Measurements from ENCODE around the gene DOCK6. TPM values are rescaled to one million over a fixed set of nuclear protein-coding genes. Genes with fewer than 3 reads are reported as not detected.

DOCK6 gene
- total and polyA plus RNA-seq, 8 donors: 65.6 to 111 (median 79.1) TPM

- peaks cover 14 to 43% of the 10 kb centered on the region in 2 donors for H3K4me1 ChIP-seq
These were observed 64.8 kb downstream of the DOCK6 start, which contains the start of gene KANK2 for GRCh38 chr19:11197291-11198174. TSS of gene KANK2 (minus strand) at chr19:11197545. CDS start at chr19:11194511, 3,034 bp downstream.

GRCh38 chr19:11196406-11197287 lies 65.7 kb downstream of the DOCK6 start:
- H3K27me3 ChIP-seq: peaks cover 0 to 10% of the 10 kb centered on the region in 2 donors
- H3K4me1 ChIP-seq: peaks cover 20 to 48% of the 10 kb centered on the region in 2 donors
- no peaks in the 10 kb centered on the region for H3K9me3 ChIP-seq
- no peak for TF ChIP-seq CTCF (IDR thresholded peaks at IDR 0.05)
- intact Hi-C loops (cut with DNase I): loop anchor here in 1 of 2 donors (10.0 kb wide), 1 partner anchor 52 kb away; no protein-coding TSS in a partner anchor
- ATAC-seq: peak; percentile 47
- H3K4me3 ChIP-seq: peak overlapping the region; percentile 45 to 56
- DNase-seq: peak in 3 of 4 donors; percentile 32 to 85 (median 55)
- H3K27ac ChIP-seq: peak overlapping the region; percentile 38 to 81
- peaks cover 0 to 41% of the 10 kb centered on the region in 2 donors for H3K36me3 ChIP-seq

More at GRCh38 chr19:11197291-11198174, 64.8 kb downstream of the DOCK6 start, which contains the start of gene KANK2:
- peak; percentile 85 to 94 (median 88) for DNase-seq
- Histone ChIP-seq H3K27me3 (peaks cover 0 to 10% of the 10 kb centered on the region in 2 donors), H3K4me3 (peak within 1 kb of the TSS; percentile 45 to 56), H3K9me3 (no peaks in the 10 kb centered on the region), H3K36me3 (peaks cover 0 to 38% of the 10 kb centered on the region in 2 donors), H3K27ac (peak within 1 kb of the TSS; percentile 38 to 81)
- ATAC-seq: peak; percentile 93
- intact Hi-C loops (cut with DNase I): loop anchor here in 1 of 2 donors (10.0 kb wide), 1 partner anchor 53 kb away; no protein-coding TSS in a partner anchor
- no peak for TF ChIP-seq CTCF (IDR thresholded peaks at IDR 0.05)

GRCh38 chr19:11195681-11196080 lies 66.6 kb downstream of the DOCK6 start:
- intact Hi-C loops (cut with DNase I): loop anchor here in 1 of 2 donors (10.0 kb wide), 1 partner anchor 51 kb away; no protein-coding TSS in a partner anchor
- H3K9me3 ChIP-seq: no peaks in the 10 kb centered on the region
- no peak for TF ChIP-seq CTCF (IDR thresholded peaks at IDR 0.05)
- peak overlapping the region; percentile 45 to 56 for H3K4me3 ChIP-seq
- H3K4me1 ChIP-seq: peaks cover 26 to 56% of the 10 kb centered on the region in 2 donors
- peak overlapping the region in 1 of 2 donors; percentile 81 for H3K27ac ChIP-seq
- DNase-seq (no peak), ATAC-seq (no peak)
- peaks cover 0 to 10% of the 10 kb centered on the region in 2 donors for H3K27me3 ChIP-seq
- H3K36me3 ChIP-seq: peaks cover 0 to 42% of the 10 kb centered on the region in 2 donors

- ATAC-seq: no peak
- H3K4me1 ChIP-seq: peaks cover 33 to 64% of the 10 kb centered on the region in 2 donors
- H3K9me3 ChIP-seq: no peaks in the 10 kb centered on the region
- TF ChIP-seq CTCF (IDR thresholded peaks at IDR 0.05): no peak
- peaks cover 0 to 10% of the 10 kb centered on the region in 2 donors for H3K27me3 ChIP-seq
- H3K4me3 ChIP-seq: peak overlapping the region; percentile 45 to 56
- H3K27ac ChIP-seq: peak overlapping the region; percentile 66 to 81
- peak in 1 of 4 donors; percentile 71 for DNase-seq
- peaks cover 0 to 35% of the 10 kb centered on the region in 2 donors for H3K36me3 ChIP-seq
- intact Hi-C loops (cut with DNase I): loop anchor here in 1 of 2 donors (10.0 kb wide), 1 partner anchor 50 kb away; no protein-coding TSS in a partner anchor
These were observed 67.4 kb downstream of the DOCK6 start for GRCh38 chr19:11194656-11195558.
